WTC11 (cell line): ENCODE measurements around the gene PPARD.

Source experiments
- ELF4 ChIP-seq: sonication (generic); formaldehyde crosslinking; IDR thresholded peaks from 2 replicates; pipeline ENCODE4 v1.8.1; 2022; ENCODE audit warnings: low read depth, mild to moderate bottlenecking, moderate library complexity, missing genetic modification reagents
- FOXK1 ChIP-seq: sonication (generic); formaldehyde crosslinking; IDR thresholded peaks from 2 replicates; pipeline ENCODE4 v1.8.0; 2022; ENCODE audit warnings: mild to moderate bottlenecking, moderate library complexity, missing genetic modification reagents
- NFE2L1 ChIP-seq: sonication (generic); formaldehyde crosslinking; IDR thresholded peaks from 2 replicates; pipeline ENCODE4 v1.8.1; 2023; ENCODE audit warnings: missing genetic modification reagents
- ZNF423 ChIP-seq: fragments of 250-450 bp; sonication (Bioruptor Pico); IDR thresholded peaks from 2 replicates; pipeline ENCODE4 v2.1.2; 2022; ENCODE audit warnings: mild to moderate bottlenecking, moderate library complexity
- TF ChIP-seq, protein P1 (sequence below): fragments of 200-600 bp; IDR thresholded peaks from 2 replicates; pipeline ENCODE4 v1.8.0; 2022; ENCODE audit warnings: antibody characterized with exemption
- TF ChIP-seq, protein P2 (sequence below): sonication (generic); formaldehyde crosslinking; IDR thresholded peaks from 2 replicates; pipeline ENCODE4 v1.8.0; 2022; ENCODE audit warnings: mild to moderate bottlenecking, missing genetic modification reagents
- TF ChIP-seq, protein P3 (sequence below): fragments of 250-450 bp; sonication (Bioruptor Pico); conservative IDR thresholded peaks from 2 replicates; pipeline ENCODE4 v1.9.0; 2021; ENCODE audit warnings: mild to moderate bottlenecking
- TF ChIP-seq, protein P4 (sequence below): sonication (generic); formaldehyde crosslinking; IDR thresholded peaks from 2 replicates; pipeline ENCODE4 v1.8.1; 2023; ENCODE audit warnings: mild to moderate bottlenecking, missing genetic modification reagents, moderate library complexity

DNA sequence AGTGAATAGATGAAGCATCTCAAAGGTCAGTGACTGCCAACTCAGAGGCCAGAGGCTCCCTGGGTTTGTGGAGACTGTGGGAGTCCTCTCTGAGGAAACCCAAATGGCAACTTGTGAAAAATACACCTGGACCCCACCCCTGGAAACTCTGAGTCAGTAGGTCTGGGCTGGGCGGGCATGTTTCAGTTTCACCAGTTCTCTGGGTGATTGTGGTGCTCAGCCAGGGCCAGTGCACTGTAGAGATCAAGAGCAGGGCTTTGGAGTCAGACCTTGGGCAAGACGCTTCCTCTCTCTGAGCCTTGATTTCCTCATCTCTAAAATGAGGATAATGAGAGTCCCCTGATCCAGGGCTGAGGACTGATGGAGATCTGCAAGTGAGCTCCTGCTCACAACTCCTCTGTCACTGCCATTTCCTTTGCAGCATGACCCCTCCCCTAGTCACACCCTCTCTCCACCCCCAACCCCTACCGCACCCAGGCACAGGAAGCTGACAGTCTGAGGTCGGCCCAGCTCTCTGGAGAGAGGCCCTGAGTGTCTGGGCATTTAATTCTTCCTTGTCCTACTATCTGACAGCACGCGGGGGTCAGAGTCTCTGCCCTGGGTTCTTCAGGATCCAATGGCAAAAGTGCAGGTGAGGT is 39.6 kb upstream of the PPARD start:
- TF ChIP-seq, protein P1, sequence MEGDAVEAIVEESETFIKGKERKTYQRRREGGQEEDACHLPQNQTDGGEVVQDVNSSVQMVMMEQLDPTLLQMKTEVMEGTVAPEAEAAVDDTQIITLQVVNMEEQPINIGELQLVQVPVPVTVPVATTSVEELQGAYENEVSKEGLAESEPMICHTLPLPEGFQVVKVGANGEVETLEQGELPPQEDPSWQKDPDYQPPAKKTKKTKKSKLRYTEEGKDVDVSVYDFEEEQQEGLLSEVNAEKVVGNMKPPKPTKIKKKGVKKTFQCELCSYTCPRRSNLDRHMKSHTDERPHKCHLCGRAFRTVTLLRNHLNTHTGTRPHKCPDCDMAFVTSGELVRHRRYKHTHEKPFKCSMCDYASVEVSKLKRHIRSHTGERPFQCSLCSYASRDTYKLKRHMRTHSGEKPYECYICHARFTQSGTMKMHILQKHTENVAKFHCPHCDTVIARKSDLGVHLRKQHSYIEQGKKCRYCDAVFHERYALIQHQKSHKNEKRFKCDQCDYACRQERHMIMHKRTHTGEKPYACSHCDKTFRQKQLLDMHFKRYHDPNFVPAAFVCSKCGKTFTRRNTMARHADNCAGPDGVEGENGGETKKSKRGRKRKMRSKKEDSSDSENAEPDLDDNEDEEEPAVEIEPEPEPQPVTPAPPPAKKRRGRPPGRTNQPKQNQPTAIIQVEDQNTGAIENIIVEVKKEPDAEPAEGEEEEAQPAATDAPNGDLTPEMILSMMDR = no peak
- TF ChIP-seq FOXK1 (no peak), NFE2L1 (no peak), ELF4 (no peak), ZNF423 (CRISPR knock-in tag) (no peak)
- TF ChIP-seq, protein P2, sequence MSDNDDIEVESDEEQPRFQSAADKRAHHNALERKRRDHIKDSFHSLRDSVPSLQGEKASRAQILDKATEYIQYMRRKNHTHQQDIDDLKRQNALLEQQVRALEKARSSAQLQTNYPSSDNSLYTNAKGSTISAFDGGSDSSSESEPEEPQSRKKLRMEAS = no peak
- TF ChIP-seq, protein P3, sequence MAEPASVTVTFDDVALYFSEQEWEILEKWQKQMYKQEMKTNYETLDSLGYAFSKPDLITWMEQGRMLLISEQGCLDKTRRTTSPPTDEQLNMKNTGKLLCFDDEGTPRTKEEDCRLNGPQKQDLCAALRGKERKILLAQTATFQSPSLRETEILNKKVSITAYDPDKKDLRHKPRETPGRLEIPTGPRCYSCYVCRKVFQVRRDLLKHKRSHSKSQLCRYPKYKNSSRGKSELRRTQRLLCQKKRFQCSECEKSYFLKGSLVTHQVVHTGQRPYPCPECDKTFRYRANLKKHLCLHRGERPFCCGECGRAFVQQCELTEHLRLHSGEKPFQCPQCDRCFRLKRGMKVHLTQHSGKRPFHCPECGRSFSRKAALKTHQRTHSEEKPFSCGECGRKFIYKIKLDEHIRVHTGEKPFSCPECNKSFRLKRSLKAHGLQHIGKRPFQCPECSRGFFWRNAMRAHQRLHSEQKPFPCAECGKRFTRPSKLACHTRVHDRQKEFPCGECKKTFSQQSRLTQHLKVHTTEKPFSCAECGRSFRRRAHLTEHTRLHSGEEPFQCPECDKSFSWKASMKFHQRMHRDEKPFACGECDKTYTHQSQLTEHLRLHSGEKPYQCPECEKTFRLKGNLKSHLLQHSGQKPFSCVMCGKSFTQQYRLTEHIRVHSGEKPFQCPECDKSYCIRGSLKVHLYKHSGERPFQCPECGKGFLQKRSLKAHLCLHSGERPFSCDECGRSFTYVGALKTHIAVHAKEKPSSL = no peak
- TF ChIP-seq, protein P4, sequence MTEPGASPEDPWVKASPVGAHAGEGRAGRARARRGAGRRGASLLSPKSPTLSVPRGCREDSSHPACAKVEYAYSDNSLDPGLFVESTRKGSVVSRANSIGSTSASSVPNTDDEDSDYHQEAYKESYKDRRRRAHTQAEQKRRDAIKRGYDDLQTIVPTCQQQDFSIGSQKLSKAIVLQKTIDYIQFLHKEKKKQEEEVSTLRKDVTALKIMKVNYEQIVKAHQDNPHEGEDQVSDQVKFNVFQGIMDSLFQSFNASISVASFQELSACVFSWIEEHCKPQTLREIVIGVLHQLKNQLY (CRISPR knock-in tag) = no peak
